Spinal cord (tissue), 10 donors: ENCODE data around the gene LNPEP. TPM values are rescaled to one million over a fixed set of nuclear protein-coding genes. Genes with fewer than 3 reads are reported as not detected.
A peak's percentile ranks its signal among the peaks of the same experiment; 100 is the strongest.

Experiments used
- DNase-seq, 6 donors: peaks; one replicate each; pipeline versions ENCODE4 v3.0.0 to v3.0.0-alpha.2; 2013 to 2015; ENCODE audit warnings: low spot score in 6 of 6, low read depth in 4 of 6
- H3K27ac ChIP-seq: one replicate; pipeline ENCODE4 v1.5.1; 2013; ENCODE audit warnings: low read depth, low read length, control low read depth
- H3K27me3 ChIP-seq: one replicate; pipeline ENCODE4 v1.6.1; 2013; ENCODE audit warnings: low read length; ENCODE audit not compliant: control insufficient read depth, insufficient read depth
- H3K36me3 ChIP-seq: one replicate; pipeline ENCODE4 v1.6.1; 2013; ENCODE audit warnings: low read length; ENCODE audit not compliant: control insufficient read depth, insufficient read depth
- H3K4me1 ChIP-seq: one replicate; pipeline ENCODE4 v1.6.1; 2013; ENCODE audit warnings: low read length; ENCODE audit not compliant: control insufficient read depth, insufficient read depth
- H3K4me3 ChIP-seq: one replicate; pipeline ENCODE4 v1.5.1; 2013; ENCODE audit warnings: low read depth, low read length, control low read depth
- H3K9me3 ChIP-seq: one replicate; pipeline ENCODE4 v1.6.1; 2013; ENCODE audit warnings: low read length; ENCODE audit not compliant: control insufficient read depth, insufficient read depth
- WGBS: methylation state at CpG from one replicate; pipeline ENCODE4 v1.1.5; 2013; ENCODE audit warnings: missing lambda C conversion rate; ENCODE audit not compliant: insufficient coverage; 5-methylcytosine and 5-hydroxymethylcytosine counted together
- polyA plus RNA-seq, 2 donors: library from polyadenylated mRNA; unstranded; fragments of 120-200 nt; gene quantifications; one replicate each; pipeline ENCODE4 v1.2.1, GENCODE V29; 2013; ENCODE audit not compliant: insufficient read length in 2 of 2
- total RNA-seq, 2 donors: library from RNA; depleted of rRNA in 1 of 2; stranded (reverse); fragments of 120-200 nt in 1 of 2; fragments of >200 nt in 1 of 2; gene quantifications; one replicate each; pipeline versions ENCODE4 v1.2.3 to v1.2.4, GENCODE V29; 2013 to 2014
- donor health status: healthy.

Gene LNPEP
- total and polyA plus RNA-seq, 4 donors, result 15.9 to 98.3 (median 28.4) TPM

DNA sequence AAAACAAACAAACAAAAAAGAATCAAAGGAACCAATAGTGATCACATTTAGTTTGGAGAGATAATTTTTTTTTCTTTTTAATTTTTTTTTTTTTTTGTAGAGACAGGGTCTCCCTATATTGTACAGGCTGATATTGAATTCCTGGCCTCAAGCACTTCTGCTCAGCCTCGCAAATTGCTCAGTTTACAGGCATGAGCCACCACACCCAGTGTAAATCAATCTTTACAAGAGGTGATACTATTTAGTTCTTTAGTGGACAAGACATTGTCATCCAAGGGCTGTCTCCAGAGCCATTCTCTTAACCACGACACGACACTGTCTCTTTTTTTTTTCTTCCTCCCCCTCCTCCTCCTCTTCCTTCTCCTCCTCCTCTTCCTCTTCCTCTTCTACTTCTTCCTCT, 30.0 kb upstream of the LNPEP start:
- Histone ChIP-seq H3K27ac (no peak overlapping the region), H3K36me3 (no peaks in the 10 kb centered on the region), H3K4me1 (no peaks in the 10 kb centered on the region), H3K4me3 (no peak overlapping the region), H3K9me3 (no peaks in the 10 kb centered on the region), H3K27me3 (no peaks in the 10 kb centered on the region)
- WGBS, result 86% methylated on average over 2 of the region's 3 CpGs
- no peak for DNase-seq

GRCh38 chr5:96909003-96909402, 26.9 kb upstream of the LNPEP start:
- Histone ChIP-seq H3K27ac (no peak overlapping the region), H3K9me3 (no peaks in the 10 kb centered on the region), H3K4me1 (no peaks in the 10 kb centered on the region), H3K4me3 (no peak overlapping the region), H3K36me3 (no peaks in the 10 kb centered on the region), H3K27me3 (no peaks in the 10 kb centered on the region)
- 60% methylated on average over 1 of the region's 4 CpGs for WGBS
- no peak for DNase-seq

DNA sequence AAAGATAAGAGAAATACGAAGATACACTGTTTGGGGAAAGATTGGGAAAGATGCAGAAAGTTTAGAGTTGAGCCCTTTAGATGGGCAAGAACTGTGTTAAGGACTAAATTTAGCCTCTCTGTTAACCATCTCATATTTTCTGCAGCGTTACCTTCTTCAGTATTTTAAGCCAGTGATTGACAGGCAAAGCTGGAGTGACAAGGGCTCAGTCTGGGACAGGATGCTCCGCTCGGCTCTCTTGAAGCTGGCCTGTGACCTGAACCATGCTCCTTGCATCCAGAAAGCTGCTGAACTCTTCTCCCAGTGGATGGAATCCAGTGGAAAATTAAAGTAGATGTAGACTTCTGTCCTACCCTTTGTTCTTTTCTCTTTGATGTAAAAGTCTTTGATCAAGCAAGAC, 26.4 kb upstream of the LNPEP start:
- Histone ChIP-seq H3K9me3 (no peaks in the 10 kb centered on the region), H3K27ac (no peak overlapping the region), H3K4me1 (no peaks in the 10 kb centered on the region), H3K27me3 (no peaks in the 10 kb centered on the region), H3K4me3 (no peak overlapping the region), H3K36me3 (no peaks in the 10 kb centered on the region)
- 88% methylated on average over 2 of the region's 4 CpGs for WGBS
- DNase-seq, result no peak

DNA sequence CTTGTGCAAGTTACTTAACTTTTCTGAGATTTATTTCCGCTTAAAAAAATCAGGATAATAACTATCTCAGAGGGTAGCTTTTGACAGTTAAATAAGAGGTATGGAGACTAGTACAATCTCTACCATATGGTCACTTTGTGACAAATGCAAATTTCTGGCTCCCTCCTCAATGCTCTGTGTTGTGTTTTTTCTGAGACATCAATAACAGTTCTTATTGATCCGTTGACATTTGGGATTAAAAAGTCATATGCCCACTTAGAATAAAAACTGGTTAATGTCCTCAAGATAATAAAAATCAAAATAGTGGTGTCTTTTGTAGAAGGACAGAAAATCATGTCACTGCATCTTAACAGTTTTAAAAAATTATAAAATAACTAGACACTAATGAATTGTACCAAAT, 24.7 kb upstream of the LNPEP start:
- DNase-seq, result no peak
- Histone ChIP-seq H3K36me3 (no peaks in the 10 kb centered on the region), H3K27me3 (no peaks in the 10 kb centered on the region), H3K4me3 (no peak overlapping the region), H3K4me1 (no peaks in the 10 kb centered on the region), H3K27ac (no peak overlapping the region), H3K9me3 (no peaks in the 10 kb centered on the region)
- no CpG with 5 or more reads among the region's 2 CpGs for WGBS

GRCh38 chr5:96913233-96913632, 22.6 kb upstream of the LNPEP start:
- Histone ChIP-seq H3K27me3 (no peaks in the 10 kb centered on the region), H3K9me3 (no peaks in the 10 kb centered on the region), H3K4me1 (no peaks in the 10 kb centered on the region), H3K4me3 (no peak overlapping the region), H3K36me3 (no peaks in the 10 kb centered on the region), H3K27ac (no peak overlapping the region)
- WGBS, result 71% methylated on average over 2 of the region's 2 CpGs
- DNase-seq, result no peak

GRCh38 chr5:96919754-96920197, 16.1 kb upstream of the LNPEP start:
- H3K27me3 ChIP-seq, result no peaks in the 10 kb centered on the region
- no peak overlapping the region for H3K27ac ChIP-seq
- no peak for DNase-seq
- no peaks in the 10 kb centered on the region for H3K36me3 ChIP-seq
- 97% methylated on average over 4 of the region's 4 CpGs for WGBS
- no peaks in the 10 kb centered on the region for H3K9me3 ChIP-seq
- no peak overlapping the region for H3K4me3 ChIP-seq
- no peaks in the 10 kb centered on the region for H3K4me1 ChIP-seq

- no peak overlapping the region for H3K27ac ChIP-seq
- H3K27me3 ChIP-seq, result no peaks in the 10 kb centered on the region
- WGBS, result 55% methylated on average over 1 of the region's 3 CpGs
- H3K4me1 ChIP-seq, result no peaks in the 10 kb centered on the region
- H3K9me3 ChIP-seq, result no peaks in the 10 kb centered on the region
- H3K36me3 ChIP-seq, result no peaks in the 10 kb centered on the region
- no peak for DNase-seq
- H3K4me3 ChIP-seq, result no peak overlapping the region
These were observed 15.0 kb upstream of the LNPEP start for GRCh38 chr5:96920744-96921355.

- no peak for DNase-seq
- 94% methylated on average over 6 of the region's 12 CpGs for WGBS
- Histone ChIP-seq H3K27ac (no peak overlapping the region), H3K36me3 (no peaks in the 10 kb centered on the region), H3K27me3 (no peaks in the 10 kb centered on the region), H3K4me1 (no peaks in the 10 kb centered on the region), H3K9me3 (no peaks in the 10 kb centered on the region), H3K4me3 (no peak overlapping the region)
These were observed 13.2 kb upstream of the LNPEP start for GRCh38 chr5:96922499-96923244.

- WGBS, result 46% methylated on average over 3 of the region's 3 CpGs
- Histone ChIP-seq H3K36me3 (no peaks in the 10 kb centered on the region), H3K27ac (no peak overlapping the region), H3K27me3 (no peaks in the 10 kb centered on the region), H3K4me1 (no peaks in the 10 kb centered on the region), H3K4me3 (no peak overlapping the region), H3K9me3 (no peaks in the 10 kb centered on the region)
- DNase-seq, result peak in 1 of 6 donors; percentile 24
These were observed 11.8 kb upstream of the LNPEP start for GRCh38 chr5:96924016-96924443.

DNA sequence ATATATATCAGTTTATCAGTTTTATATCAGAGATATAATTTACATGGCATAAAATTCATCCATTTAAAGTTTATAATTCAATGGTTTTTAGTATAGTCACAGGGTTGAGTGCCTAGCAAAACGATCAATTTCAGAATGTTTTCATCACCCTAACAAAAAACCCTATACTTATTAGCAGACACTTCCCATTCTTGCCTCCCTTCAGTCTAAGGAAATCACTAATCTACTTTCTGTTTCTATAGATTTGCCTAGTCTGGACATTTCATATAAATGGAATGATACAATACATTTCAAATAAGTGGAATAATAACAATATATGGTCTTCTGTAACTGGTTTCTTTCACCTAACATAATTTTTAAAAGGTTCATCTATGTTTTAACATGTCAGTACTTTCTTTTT, 9.6 kb upstream of the LNPEP start:
- DNase-seq, result no peak
- Histone ChIP-seq H3K4me1 (no peaks in the 10 kb centered on the region), H3K27me3 (no peaks in the 10 kb centered on the region), H3K36me3 (no peaks in the 10 kb centered on the region), H3K9me3 (no peaks in the 10 kb centered on the region), H3K27ac (no peak overlapping the region), H3K4me3 (no peak overlapping the region)
- no CpG with 5 or more reads among the region's 1 CpG for WGBS
